Activated T-helper 9 cell treated with anti-CD3 and anti-CD28 coated beads, Interleukin-2, amount 50 U/mL, for 16 hours (primary cell): ENCODE measurements around the gene TMED9.
A peak's percentile ranks its signal among the peaks of the same experiment; 100 is the strongest.
"Not testable (repeated sequence)": the region's sequence is repeated elsewhere in the genome, so short reads cannot be mapped to it uniquely, and the experiment has no call there.

Experiments used
- DNase-seq: peaks from one replicate; pipeline ENCODE4 v3.0.0-alpha.2; 2020; ENCODE audit warnings: low read depth

The TMED9 gene

DNA sequence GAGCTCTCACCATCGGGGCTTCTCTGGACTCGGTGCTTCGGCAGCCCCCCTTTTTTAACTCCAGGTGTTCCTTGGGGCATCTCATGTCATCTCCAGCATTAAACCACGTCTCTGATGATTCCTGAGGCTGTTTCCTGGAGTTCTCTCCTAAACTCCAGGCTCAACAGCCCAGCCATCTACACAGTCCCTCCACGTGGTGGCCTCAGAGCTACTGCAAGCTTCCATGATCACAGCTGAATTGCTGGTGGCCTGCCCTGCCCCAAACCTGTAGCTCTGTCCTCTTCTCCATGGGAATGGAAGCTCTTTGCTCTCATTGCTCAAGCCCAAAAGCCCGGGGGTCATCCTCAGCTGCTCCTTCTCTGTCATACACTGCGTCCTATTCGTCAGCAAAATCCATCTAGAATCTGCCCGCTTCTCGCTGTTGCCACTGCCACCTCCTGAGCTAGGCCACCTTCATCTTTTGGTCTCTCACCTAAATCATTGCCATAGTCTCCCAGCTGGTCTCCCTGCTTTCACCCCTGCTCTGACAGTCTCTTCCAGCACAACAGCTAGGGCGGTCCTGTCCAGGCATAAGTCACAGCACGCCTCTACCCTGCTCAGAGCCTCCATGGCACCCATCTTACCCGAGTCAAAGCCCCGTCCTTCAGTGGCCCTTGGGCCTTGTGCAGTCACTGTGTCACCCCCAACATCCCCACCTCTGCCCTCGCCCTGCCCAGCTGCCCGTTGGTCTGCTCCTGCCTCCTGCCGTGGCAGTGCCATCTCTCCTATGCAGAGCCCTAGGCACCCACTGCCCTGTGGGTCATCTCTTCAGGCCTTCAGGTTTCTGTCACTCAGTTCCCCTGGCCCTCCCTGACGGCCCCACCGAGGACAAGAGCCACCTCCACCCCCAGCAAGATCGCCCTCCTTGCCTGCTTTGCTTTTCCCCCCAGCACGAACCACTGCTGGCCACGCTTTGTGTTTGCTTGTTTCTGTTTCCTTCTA is 14.4 kb downstream of the TMED9 start:
- DNase-seq = no peak

DNA sequence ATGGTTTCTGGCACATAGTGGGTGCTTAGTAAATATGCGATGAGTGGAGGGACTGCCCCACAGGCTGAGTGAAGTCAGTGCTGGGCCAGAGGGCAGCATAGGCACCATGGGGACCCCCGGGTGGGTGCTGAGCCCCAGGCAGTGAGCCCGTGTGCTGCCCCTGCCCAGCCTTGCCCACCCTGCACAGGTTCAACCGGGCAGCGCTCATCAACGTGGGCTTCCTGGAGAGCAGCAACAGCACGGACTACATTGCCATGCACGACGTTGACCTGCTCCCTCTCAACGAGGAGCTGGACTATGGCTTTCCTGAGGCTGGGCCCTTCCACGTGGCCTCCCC is 15.1 kb downstream of the TMED9 start:
- DNase-seq = no peak

DNA sequence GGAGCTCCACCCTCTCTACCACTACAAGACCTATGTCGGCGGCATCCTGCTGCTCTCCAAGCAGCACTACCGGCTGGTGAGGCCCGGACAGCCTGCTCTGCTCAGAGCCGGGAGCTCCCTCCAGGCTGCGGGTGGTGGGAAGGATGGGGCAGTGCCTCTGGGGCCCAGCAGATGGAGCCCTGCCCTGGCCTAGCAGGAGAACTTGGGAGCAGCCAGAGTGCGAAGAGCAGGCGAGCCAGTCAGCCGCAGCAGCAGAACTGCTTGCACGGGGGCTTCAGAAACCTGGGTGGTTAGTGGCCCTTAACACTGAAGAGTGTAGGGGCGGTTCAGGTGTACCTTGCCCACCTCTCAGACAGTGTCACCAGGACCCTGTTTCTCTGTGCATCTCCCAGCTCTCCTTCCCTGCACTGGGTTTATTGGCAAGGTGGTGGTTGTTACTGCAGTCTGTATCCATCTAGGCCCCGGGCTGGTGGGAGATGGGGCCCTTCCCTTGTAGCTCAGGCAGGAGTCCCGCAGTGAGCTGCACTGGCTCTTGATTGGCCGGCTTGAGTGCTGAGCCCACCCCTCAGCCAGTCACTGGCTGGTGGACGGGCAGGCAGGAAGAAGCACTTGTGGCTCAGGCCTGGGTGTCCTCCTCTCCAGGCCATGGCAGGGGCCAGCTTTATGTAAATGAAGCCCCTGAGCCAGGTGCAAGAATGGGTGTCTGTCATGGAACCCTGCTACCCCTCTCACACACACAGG is 15.6 kb downstream of the TMED9 start:
- peak; percentile 46 for DNase-seq

DNA sequence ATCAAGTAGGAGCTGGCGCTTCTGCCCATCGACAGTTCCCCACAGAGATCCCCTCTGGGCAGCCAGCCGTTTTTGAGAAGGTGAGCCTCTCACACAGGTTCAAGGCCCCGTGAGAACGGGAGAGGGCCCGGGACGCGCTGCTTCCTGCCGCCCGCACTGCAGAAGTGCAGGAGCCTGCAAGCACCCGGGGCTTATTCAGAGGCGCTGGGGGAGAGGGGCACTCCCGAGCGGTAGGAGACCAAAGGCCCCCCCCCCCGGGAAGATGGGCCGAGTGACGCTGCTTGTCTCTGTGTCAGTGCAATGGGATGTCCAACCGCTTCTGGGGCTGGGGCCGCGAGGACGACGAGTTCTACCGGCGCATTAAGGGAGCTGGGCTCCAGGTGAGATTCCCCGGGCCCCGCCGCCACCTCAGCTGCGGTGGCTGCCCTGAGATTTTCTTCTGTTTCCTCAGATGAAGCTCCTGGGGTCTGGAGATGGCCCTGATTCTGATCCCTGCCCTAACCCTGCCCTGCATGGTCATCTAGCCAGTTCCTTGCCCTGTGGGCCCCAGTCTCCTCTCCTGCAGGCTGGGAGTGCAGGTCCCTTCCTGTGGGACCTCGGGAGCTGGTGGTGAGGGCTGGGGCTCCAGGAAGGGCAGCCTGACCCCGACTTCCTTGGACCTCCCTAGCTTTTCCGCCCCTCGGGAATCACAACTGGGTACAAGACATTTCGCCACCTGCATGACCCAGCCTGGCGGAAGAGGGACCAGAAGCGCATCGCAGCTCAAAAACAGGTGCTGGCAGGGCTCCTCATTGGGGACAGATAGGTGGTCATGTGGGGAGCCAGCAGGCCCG is 16.5 kb downstream of the TMED9 start:
- no peak for DNase-seq

DNA sequence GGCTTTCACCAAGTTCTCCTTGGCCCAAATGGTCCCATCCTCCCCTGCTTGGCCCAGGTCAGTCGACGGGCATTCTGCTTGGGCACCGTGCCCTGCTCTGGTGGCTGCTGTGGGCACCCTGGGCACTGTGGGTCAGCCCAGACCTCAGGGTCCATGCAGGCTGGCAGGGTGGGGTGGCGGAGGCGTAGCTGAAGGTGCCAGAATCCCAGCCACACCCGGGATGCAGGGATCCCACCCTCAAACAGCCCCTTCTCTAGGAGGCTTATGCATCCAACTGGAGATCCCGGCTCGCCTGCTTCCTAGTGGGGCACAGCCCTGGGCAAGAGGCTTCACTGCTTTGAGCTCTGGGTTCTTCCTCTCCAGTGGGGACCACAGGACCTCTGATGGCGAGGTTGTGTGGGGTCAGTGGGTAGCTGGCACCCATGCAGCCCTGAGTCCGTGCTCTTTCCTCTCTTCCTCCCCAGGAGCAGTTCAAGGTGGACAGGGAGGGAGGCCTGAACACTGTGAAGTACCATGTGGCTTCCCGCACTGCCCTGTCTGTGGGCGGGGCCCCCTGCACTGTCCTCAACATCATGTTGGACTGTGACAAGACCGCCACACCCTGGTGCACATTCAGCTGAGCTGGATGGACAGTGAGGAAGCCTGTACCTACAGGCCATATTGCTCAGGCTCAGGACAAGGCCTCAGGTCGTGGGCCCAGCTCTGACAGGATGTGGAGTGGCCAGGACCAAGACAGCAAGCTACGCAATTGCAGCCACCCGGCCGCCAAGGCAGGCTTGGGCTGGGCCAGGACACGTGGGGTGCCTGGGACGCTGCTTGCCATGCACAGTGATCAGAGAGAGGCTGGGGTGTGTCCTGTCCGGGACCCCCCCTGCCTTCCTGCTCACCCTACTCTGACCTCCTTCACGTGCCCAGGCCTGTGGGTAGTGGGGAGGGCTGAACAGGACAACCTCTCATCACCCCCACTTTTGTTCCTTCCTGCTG is 17.4 kb downstream of the TMED9 start:
- no peak for DNase-seq

DNA sequence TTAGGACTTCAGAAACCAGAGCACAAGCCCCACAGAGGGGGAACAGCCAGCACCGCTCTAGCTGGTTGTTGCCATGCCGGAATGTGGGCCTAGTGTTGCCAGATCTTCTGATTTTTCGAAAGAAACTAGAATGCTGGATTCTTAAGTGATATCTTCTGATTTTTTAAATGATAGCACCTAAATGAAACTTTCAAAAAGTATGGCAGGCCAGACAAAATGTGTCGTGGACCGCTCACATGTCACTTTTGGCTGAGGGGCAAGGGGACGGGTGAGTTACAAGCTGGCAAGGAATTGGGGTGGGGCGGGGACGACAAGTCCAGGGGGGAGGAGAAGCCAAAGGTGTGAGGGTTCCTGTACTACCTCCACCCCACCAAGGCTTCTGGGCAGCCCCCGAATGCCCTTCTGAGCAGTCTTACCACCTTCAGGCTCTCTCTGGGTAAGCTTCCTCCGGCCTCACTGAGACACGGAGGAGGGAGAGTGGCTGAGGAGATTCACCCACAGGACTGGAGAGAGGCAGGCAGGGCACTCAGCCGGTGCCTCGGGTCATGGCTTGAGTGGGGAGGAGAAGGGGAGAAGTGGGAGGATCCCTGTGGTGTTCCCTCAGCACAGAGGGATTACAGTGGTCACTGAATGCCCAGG is 18.2 kb downstream of the TMED9 start:
- DNase-seq = no peak

DNA sequence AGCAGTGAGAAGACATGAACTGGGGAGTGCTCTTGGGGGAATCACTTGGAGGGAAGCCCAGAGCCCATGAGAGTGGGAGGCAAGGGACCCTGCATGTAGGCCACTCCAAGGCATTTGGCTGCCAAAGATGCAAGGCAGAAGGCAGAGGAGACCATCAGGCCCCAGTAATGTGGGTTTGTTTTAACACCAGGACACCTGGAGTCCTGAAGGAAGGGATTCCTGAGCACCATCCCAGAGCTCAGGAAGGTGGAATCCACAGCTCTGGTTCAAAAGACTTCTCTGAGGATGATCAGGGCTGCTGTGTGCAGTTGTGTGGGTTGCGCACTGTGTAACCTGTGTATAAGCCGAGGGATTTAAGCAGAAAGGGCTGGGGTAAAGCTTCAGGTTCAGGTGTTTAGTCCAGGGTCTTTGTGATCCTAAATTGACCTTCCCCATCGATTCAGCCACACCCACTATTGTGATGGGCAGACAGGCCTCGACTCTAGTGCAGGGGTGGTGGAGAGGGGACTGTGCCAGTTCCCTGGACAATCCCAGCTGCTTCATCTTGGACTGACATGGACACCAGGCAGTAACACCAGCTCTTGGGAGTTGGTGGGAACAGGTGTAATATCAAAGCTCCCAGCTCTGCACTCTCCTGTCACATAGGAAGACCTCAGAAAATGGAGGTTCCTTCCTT is 18.9 kb downstream of the TMED9 start:
- no peak for DNase-seq

DNA sequence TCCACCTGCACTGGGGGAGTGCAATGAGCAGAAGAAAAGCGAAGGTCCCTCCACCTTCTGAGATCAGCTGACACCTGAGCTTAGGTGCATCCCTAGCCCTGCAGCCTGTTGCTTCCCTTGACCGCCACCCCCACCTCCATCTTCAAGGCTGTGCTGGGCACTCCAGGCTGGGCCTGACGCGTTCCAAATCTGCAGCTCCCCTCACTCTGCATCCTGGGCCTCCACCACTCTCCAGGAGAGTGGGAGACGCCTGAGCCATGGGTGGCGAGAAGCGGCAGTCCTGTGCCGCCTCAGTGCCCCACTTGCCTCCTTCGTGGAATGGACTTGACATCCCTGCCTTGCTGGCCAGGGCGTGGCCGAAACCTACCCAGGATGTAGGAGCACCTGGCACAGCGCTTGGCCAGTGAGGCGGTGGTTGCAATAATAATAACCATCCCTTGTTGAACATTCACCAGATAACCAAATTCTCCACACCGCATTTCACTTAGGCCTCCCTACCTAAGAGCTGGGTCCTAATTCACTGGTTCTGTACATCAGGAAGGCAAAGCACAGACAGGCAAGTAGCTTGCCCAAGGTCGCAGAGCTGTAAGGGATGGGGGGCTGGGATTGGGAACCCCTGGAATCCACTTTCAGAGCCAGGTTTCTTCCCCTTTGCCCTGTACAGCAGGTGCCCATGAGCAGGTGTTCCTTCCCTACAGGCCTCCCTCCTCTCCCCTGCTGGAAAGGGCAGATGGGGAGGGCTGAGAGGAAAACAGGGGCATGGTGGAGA is 19.6 kb downstream of the TMED9 start:
- no peak for DNase-seq

DNA sequence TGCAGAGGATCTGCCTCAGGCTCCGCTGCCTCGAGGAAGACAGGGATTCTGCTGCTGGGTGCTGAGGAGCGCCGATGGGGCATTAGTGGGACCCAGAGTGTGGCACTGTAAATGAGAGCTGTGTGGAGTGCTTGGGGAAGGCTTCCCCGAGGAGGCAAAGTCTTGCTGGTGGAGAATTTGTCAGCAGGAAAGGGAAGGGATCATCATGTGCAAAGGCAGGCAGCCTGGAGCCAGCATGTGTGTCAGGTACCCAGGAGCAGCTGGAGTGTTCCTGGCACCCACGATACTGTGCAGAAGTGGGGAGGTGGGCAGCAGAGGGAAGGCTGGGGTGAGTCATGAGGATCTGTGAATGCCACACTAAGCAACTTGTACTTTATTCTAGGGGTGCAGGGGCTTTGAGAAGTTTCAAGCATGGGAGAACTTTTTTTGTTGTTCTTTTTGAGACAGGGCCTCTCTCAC is 20.2 kb downstream of the TMED9 start:
- DNase-seq = no peak

DNA sequence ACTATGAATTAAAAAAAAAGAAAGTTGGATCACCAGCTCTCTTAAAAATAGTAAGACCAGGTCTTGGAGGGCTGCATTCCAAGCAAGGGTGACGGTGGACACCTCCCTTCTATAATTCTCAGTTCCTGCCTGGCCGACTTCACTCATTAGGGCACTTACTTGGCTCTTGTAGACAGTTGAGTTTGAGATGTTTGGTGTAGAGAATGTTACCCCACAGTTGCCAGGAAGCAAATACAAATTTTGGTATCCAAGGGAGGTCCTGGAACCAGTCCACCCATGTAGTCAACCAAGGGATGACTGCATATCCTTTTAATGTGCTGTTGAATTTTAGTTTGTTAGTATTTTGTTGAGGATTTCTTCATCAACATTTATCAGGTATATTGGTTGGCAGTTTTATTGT is 28.6 kb downstream of the TMED9 start:
- DNase-seq = no peak

DNA sequence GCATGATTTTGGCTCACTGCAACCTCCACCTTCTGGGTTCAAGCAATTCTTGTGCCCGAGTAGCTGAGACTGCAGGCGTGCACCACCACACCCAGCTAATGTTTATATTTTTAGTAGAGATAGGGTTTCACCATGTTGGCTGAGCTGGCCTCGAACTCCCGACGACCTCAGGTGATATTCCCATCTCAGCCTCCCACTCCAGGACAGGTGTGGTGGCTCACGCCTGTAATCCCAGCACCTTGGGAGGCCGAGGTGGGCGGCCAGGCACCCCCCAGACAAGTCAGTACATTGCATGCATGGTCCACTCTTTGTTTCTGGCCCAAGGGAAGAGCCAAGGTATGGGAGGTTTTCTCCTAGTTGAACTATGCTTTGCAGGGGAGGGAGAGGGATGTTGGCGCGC is 32.2 kb downstream of the TMED9 start:
- not testable (repeated sequence) for DNase-seq

DNA sequence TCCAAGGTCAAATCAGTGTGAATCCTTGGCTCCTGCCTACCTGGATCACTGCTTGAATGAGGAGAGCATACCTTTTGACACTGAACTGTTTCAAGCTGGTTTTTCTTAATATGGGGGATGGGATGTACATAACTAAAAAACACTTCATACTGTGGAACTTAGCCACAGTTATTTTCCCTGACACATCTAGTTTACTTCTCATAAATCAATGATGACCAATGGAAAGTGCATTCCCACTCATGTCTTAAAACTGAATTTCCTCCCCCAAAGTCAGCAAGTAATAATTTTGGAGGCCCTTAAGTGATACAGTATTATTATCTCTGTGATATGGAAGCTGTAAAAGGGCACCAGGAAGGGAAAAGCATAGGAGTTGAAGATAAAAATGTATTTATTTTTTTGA is 38.2 kb downstream of the TMED9 start:
- DNase-seq = not testable (repeated sequence)

DNA sequence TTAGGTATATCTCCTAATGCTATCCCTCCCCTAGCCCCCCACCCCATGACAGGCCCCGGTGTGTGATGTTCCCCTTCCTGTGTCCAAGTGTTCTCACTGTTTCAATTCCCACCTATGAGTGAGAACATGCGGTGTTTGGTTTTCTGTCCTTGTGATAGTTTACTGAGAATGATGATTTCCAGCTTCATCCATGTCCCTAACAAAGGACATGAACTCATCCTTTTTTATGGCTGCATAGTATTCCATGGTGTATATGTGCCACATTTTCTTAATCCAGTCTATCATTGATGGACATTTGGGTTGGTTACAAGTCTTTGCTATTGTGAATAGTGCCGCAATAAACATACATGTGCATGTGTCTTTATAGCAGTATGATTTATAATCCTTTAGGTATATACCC is 42.9 kb downstream of the TMED9 start:
- not testable (repeated sequence) for DNase-seq

DNA sequence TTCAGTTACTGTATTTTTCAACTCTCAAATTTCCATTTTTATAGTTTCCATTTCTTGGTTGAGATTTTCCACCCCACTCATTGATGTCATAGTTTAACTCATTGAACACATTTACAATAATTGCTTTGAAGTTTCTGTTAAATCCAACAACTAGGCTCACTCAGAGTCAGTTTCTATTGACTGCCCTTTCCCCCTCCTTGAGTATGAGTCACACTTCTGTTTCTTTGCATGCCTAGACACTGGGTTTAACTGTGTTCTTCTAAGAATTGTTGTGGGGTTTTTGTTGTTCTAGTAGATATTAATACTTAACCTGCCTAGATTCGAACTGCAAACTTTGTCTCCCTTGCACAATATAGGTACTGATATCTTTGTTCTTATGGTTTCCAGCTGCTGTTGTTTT is 53.5 kb downstream of the TMED9 start:
- DNase-seq = not testable (repeated sequence)
